Activated CD4-positive, alpha-beta T cell treated with anti-CD3 and anti-CD28 coated beads, Interleukin-2, amount 50 U/mL, for 24 hours (primary cell): ENCODE data around the gene MCTP2.
"Not testable (repeated sequence)": the region's sequence is repeated elsewhere in the genome, so short reads cannot be mapped to it uniquely, and the experiment has no call there.

Experiments
- DNase-seq, 2 donors: peaks; one replicate each; pipeline ENCODE4 v3.0.0-alpha.2; 2020; ENCODE audit warnings: low read depth in 1 of 2, low spot score in 1 of 2

MCTP2 gene

GRCh38 chr15:94443186-94443585, 211.8 kb downstream of the MCTP2 start:
- no peak for DNase-seq

GRCh38 chr15:94445566-94446160, 214.3 kb downstream of the MCTP2 start:
- no peak for DNase-seq

- no peak for DNase-seq
These were observed 215.1 kb downstream of the MCTP2 start for GRCh38 chr15:94446441-94446840.

GRCh38 chr15:94451466-94451865, 220.1 kb downstream of the MCTP2 start:
- no peak for DNase-seq

GRCh38 chr15:94453227-94453988, 222.0 kb downstream of the MCTP2 start:
- no peak for DNase-seq

- DNase-seq, result no peak
These were observed 223.9 kb downstream of the MCTP2 start for GRCh38 chr15:94455297-94455696.

GRCh38 chr15:94456226-94456625, 224.9 kb downstream of the MCTP2 start:
- no peak for DNase-seq

GRCh38 chr15:94457661-94458060, 226.3 kb downstream of the MCTP2 start:
- DNase-seq, result no peak

GRCh38 chr15:94460624-94461023, 229.3 kb downstream of the MCTP2 start:
- no peak for DNase-seq

GRCh38 chr15:94467034-94467433, 235.7 kb downstream of the MCTP2 start:
- DNase-seq, result no peak

- no peak for DNase-seq
These were observed 239.1 kb downstream of the MCTP2 start for GRCh38 chr15:94470492-94470891.

GRCh38 chr15:94476686-94477085, 245.3 kb downstream of the MCTP2 start:
- DNase-seq, result no peak

- DNase-seq, result no peak
These were observed 246.7 kb downstream of the MCTP2 start for GRCh38 chr15:94477913-94478553.

GRCh38 chr15:94478763-94479162, 247.4 kb downstream of the MCTP2 start:
- DNase-seq, result no peak

- no peak for DNase-seq
These were observed 249.0 kb downstream of the MCTP2 start for GRCh38 chr15:94480289-94480834.

GRCh38 chr15:94485148-94485719, 253.9 kb downstream of the MCTP2 start:
- no peak for DNase-seq

GRCh38 chr15:94487635-94488034, 256.3 kb downstream of the MCTP2 start:
- no peak for DNase-seq

- DNase-seq, result no peak
These were observed 261.8 kb downstream of the MCTP2 start for GRCh38 chr15:94493176-94493575.

- DNase-seq, result not testable (repeated sequence)
These were observed 262.2 kb downstream of the MCTP2 start for GRCh38 chr15:94493586-94493985.

- no peak for DNase-seq
These were observed 263.4 kb downstream of the MCTP2 start for GRCh38 chr15:94494732-94495131.

- no peak for DNase-seq
These were observed 271.9 kb downstream of the MCTP2 start for GRCh38 chr15:94503293-94503692.

- DNase-seq, result no peak
These were observed 277.9 kb downstream of the MCTP2 start for GRCh38 chr15:94509259-94509658.
